ENCODE measurements around the gene DYSF.

DYSF gene

DNA sequence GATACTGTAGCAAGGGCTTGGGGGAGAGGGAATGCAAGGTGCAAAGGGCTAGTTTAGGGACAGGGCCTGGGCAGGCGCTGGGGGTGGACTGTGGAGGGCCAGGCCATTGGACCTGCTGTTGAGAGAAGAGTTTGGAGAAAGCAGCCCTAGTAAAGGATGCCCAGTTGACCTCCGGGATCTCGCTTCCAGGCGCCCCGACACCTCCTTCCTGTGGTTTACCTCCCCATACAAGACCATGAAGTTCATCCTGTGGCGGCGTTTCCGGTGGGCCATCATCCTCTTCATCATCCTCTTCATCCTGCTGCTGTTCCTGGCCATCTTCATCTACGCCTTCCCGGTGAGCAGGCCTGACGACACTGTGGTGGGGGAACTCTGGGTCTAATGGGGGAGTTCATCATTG is 229.0 kb downstream of the DYSF start:
- no peak for DNase-seq

DNA sequence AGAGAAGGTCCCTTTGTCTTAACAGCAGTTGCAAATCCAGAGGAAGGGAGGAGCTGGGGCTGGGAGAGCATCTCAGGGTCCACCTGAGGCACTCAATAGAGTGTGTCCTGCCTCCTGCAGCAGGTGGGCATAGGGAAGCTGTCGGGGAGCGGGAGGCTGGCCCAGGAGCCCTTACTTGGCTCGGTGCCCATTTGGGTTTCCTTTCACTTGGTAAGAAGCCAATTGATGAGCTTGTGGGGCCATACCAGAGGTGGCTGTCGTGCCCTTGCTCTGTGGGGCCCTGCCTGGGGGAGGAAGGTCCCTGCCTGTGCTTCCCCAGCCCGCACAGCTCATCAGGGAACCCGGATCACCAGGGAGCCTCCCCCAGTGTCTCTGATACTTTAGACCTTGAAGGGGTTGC is 229.7 kb downstream of the DYSF start:
- DNase-seq = no peak

DNA sequence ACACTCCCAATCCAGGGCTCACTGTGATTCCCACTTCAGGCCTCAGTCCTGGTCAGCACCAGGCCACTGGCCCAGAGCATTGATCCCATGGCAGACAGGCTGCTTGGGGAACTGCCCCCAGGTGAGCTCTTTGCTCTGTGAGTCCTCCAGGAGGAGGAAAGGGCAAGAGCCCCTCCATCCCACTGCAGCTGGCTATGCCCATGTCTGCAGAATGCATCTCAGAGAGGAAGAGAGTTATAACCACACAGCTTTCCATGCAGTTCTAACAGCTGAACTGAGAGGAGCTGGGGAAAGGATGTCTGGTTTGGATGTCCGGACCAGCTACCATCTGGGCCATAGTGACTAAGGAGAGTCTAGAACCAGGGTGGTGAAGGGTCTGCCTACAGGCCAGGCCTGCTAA is 230.3 kb downstream of the DYSF start:
- no peak for DNase-seq

DNA sequence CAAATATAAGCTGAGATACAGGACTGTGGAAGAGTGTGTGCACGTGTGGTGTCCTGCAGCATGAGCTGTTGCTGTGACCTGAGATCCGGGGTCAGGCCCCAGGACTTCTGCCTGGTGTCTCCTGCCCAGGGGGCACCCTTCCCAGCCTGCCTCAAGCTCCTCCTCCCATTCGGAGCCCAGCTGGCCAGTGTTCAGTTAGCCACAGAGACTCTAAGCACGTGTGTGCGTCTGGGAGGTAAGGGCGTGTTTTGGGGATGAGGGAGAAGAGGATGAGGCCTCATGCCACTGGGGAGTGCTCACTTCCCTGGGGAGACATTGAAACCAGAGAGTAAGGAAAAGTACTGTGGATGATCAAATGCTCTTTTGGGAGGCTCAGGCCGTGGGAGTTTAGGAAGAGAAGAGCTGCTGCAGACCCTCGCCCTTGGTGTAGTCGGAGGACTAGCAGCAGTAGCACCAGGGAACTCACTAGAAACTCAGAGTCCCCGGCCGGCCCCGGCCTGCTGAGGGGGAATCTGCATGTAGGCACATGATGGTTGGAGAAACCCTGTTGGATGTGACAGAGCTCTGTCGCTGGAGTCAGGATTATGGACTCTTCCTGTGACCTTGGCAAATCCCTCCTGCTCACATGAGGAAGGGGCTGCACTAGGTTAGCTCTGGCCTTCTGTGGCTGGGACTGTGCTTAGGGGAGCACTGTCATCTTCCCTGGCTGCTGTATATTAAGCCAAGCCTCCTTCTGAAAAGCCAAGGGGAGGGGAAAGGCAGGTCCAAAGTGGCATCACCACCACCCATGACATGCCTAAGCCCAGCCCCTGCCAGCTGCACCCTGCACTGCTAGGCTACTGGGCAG is 231.1 kb downstream of the DYSF start:
- DNase-seq = no peak

DNA sequence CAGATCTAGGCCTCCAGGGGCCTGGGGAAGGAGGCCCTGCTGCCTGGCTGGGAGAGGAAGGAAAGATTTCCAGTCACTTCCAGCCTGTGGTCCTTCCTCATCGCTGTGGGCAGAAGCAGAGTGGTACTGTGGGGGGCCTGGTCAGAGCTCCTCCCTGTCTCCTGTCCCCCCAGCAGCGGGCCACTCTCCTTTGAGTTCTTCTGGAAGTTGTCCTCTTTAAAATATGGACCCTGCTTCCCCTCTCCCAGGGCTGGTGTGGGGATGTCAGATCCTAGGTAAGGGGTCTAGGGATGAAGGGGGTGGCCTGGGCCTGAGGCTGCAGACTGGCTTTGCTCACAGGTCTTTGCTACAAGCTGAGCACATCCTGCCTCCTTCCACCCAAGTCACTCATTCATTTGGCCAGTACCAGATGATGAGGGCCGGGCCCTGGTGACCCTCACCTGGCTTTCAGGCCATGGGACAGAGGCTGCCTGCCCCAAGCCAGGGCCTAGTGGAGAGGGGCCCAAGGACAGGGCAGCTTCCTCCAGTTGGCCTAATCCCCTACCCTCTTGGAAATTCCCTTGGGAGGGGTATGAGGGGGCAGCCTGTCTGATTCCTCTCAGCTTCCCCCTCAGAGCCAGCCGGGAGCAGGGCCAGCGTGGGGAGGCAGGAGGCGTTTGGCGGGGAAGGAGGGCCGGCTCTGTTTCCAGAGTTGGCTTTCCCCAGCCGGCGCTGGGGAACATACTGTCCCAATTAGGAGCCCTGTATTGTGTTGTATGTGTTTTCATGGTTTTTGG is 231.9 kb downstream of the DYSF start:
- DNase-seq = no peak

DNA sequence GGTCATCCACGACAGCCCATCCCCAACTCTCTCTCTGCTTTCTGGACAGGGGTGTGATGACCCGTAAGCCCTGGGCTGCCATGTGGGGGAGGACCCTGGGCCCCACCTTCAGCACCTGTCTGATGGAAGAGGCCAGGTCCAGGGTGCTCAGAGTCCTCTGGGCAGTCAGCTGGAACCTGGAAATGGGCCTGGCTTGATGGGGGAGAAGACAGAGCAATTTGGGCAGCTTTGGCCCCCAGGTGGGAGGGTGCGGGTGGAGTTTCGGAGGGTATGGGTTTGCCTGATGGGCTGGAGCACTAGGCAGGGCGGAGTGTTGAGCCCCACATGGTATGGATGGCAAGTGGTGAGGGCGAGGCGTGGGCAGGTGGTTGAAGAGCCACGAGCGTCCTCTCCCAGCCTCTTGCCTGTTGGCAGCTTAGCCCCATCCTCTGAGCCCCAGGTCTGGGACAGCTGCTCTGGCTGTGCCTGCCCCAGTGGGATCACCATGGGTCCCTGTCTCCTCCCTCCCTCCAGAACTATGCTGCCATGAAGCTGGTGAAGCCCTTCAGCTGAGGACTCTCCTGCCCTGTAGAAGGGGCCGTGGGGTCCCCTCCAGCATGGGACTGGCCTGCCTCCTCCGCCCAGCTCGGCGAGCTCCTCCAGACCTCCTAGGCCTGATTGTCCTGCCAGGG is 232.7 kb downstream of the DYSF start:
- DNase-seq = no peak

DNA sequence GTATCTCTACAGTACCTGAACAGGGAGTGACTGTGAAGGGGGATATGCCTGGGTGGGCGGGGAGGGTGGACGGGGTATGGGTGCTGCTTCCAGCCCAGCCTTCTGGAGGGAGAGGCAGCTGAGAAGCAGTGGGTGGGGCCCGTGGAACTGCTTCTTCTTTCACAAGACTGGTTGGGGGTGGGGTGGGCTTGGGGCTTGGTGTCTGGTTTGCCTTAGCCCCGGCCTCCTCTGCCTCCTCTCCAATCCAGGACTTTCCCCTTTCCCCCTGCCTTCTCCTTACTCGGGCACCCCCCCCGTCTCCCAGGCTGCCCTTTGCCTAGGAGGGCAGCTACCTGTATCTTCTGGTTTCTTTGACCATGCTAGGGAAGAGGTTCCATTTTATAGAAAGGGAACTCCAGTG is 233.4 kb downstream of the DYSF start:
- DNase-seq = no peak

DNA sequence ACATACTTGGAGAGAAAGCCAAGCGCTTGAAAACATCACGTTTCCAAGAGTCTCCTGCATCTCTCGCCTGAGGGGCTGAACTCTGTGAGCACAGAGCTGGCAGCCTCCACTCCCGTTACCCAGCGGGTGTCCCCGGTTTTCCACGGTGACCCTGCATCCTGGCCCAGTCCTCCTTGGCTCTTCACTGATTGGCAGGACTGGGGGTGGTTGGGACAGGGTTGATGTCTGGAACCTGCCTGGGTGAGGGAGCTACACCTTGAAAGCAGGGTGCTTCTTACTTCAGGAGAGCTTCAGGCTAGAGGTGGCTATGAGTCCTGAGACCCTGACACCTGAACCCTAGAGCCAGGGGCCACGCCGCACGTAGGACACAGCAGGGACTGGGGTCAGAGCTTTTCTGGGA is 234.1 kb downstream of the DYSF start:
- no peak for DNase-seq

DNA sequence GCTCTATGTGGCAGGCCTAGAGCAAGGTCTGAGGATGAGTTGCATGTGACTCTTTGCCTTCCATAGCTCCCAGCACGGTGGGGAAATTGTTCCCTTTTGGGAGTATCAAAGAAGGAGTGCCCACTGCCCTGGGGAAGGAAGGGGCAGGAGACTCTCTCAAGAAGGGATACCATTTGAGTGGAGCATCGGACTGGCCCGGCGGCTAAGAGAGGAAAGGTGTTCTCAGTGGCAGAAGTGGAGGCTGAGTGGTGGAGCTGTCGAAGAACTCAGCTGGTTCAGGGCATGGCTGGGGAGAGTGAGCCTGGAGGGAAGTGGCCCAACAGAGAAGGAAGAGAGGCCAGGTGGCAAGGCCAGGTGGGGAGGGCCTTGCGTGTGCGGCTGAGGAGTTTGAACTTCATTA is 235.2 kb downstream of the DYSF start:
- no peak for DNase-seq

DNA sequence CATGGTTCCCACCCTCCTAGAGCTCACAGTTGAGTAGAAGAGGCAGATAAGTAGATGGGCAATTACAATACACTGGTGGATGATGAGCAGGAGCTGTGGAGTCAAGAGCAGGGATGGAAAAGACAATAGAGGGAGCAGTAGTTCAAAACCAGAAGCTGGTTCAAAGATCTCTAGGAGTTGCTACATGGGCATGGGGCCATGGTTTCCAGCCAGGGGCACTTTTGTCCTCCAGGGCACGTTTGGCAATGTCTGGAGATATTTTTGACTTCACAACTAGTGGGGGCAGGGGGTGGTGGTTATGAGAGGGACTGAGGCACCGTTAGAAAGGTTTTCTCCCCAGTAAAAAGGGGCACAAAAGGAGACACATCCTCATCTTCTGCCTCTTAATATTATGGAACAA is 236.0 kb downstream of the DYSF start:
- no peak for DNase-seq

DNA sequence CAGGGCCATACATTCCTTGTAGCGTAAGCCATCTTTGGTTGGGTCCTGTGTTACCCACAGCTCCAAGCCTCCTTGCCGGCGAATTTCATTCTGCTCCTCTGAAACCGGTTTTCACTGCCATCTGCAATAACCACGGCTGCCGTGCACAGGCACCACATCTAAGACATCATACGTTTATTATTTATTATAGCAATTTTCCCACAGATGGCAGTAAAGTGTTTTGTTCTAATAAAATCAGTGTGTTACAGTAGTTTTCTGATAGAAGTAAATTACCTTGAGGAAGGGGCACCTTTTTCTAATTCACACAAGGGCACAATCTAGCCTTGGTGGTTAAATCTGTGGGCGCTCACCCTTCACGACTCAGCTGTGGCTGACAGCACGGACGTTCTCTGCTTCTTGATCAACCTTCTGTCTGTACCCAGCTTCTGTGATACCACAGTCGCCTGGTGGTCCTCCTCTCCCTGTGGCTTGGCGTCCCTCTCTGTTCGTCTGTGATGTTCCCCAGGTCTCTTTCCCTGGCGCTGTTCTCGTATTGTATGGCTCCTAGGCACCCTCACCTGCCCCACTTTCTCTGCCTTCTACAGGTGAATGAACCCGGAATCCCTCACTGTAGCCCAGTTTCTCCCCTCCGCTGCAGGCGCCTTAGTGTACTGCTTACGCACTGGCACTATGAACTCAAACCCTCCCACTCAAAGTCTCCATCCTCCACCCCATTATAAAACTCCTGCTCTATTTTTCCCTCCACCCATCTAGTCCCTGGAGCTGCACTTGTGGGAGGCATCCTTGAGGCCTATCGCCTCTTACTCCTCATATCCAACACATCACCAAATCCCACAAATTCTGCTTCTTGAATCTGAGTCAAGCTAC is 236.8 kb downstream of the DYSF start:
- no peak for DNase-seq

DNA sequence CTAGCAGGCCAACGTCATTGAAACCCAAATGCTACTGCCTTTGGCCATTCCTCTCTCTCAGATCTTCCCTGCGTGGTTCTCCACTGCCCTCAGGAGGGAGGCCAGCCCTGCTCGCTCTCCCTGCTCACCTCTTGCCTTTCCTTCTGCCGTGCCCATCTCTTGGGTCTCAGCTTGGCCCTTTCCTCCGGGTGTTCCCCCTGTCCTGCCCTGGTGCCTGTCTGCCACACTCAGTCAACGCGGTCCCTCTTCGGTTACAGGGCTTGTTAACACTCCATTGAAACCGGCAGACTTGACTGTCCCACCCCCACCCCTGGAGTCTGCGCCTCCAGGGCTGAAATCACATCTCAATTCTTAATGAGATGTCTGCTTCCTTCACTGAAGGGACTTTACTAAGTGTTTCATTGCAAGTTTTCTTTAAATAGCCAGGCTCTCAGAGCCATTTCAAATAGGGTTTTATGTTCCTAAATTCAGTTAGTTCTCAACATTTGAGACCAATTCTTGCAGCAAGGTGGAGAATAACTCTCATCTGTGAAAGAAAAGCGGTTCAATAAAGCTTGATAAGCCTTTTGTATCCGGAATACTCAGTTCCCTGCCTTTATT is 237.6 kb downstream of the DYSF start:
- no peak for DNase-seq

DNA sequence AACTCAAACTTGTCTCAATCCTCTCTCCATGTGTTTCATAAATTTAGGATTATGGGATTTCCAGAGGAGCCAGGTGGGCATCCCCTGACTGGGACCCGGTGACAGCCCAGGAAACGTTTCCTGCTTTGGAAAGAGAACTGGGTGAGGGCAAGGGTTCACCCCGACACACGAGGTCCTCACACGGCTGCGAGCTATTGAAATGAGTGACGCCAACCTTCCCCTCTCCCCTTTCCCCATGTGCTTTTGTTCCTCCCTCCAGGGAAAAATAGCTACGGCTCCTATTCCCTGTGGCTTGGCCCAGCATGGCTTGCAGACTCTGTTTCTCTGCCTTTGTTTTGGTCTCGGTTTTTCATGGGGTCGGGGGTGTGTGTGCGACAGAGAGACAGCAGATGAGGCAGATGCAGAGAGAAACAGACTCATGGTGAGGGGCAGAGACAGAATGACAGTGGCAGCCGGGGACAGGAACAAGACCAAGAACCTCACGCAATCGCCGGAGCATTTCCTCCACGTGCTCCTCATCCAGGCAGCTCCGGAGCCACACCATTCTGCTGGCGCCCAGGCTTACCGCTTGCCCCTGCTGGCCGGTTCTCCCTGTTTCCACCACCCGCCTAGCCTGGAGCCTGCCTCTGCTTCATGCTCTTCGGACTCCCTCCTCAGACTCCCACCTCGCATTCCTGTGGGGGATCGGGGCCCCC is 238.5 kb downstream of the DYSF start:
- no peak for DNase-seq

DNA sequence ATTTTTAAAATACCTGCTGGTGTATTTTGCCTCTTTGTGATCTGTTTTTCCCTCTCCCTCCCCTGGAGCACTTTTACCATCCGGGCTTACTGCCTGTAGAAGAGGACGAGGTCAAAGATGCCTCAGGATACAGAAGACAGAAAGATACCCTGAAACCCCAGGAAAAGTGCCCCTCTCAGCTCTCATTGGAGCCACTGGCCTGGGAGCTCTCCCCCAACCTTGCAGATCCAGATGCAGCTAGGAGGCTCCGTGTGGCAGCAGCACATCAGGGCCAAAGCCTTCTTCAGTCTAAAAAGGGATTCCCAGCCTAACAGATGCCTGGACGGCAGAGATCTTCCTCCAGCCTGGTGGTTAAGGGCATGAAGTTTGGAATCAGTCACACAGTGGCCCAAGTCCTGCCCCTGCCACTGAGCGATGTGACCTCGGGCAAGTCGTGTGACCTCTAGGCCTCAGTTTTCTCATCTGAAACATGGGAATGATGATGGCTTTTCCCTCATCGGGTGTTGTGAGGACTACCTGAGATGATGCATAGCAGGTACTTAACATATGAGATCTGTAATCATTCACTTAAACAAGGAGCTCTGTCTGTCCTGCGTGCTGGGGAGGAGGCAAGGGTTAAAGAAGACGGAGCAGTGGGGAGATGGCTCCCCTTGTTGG is 239.4 kb downstream of the DYSF start:
- no peak for DNase-seq

DNA sequence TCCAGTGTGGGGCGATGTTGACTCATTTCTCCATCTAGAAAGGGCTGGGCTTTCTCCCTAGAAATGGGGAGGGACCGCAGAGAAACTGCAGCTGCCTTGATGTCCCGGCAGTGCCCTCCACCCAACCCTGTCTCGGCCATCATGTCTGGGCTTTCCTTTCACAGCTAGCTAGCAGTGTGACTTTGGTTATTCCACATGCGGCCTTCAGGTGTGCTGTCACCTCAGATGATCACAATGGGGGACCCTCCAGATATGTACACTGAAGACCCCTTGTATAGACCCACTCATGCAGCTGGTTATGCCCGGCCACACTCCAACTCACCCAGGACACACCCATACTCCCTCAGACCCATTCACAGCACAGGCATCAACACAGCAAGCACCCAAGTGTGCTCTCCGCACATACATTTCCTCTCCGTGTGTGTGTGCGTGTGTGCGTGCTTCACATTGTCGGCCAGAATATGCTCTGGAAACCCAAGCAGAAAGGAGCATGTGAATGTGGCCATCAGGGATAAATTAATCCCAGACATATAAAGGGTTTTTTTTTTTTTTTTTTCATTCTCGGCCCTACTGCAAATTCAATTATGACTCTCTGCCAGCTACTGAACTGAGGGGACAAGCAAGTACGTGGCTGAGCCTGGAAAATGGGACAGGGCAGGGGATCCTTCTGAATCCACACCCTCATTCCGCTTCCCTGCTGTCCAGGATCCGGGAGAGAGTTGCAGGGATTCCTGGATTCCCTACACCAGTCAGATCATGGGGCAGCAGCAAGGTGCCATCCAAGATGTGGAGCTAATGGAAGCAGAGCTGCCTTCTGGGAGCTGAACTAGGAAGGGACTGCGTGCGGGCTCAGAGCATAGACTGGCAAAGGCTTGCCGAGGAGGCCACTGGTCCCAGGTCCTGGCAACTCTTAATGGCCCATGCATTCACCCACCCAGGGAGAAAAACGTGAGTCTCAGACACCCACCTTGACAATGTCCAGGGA is 240.2 kb downstream of the DYSF start:
- no peak for DNase-seq

DNA sequence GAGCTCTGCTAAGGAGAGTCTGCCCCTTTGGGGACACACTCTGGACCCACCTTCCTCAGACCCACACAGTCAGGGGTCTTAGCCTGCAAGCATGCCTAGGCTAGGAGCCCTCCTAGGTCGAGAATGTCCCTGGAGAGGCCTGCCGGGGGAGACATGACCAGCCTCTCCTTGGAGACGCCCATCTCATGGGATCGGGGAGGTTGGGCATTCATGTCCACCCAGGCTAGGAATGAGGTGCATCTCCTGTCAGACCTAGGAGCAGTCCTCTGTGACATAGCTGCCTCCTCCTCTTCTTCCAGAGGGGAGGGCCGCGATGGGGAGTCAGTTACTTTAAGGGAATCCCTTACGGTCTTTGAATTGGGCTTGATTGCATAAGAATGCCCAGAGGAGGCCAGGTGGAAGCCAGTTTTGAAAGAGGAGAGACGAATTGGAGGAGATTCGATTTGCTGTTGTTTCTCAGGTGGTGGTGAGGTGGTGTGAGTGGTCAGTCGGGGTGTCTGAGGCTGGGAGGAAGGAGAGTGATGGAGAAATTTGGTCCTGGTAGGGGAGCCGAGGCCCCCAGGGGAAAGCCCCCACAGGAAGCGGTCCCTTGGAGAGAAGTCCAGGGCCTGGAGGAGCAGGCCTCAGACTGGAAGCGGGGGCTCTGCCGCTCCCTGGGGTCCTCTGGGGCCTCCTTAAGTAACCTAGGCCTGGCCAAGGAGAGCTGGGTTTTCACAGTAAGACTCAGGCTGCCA is 241.3 kb downstream of the DYSF start:
- no peak for DNase-seq

DNA sequence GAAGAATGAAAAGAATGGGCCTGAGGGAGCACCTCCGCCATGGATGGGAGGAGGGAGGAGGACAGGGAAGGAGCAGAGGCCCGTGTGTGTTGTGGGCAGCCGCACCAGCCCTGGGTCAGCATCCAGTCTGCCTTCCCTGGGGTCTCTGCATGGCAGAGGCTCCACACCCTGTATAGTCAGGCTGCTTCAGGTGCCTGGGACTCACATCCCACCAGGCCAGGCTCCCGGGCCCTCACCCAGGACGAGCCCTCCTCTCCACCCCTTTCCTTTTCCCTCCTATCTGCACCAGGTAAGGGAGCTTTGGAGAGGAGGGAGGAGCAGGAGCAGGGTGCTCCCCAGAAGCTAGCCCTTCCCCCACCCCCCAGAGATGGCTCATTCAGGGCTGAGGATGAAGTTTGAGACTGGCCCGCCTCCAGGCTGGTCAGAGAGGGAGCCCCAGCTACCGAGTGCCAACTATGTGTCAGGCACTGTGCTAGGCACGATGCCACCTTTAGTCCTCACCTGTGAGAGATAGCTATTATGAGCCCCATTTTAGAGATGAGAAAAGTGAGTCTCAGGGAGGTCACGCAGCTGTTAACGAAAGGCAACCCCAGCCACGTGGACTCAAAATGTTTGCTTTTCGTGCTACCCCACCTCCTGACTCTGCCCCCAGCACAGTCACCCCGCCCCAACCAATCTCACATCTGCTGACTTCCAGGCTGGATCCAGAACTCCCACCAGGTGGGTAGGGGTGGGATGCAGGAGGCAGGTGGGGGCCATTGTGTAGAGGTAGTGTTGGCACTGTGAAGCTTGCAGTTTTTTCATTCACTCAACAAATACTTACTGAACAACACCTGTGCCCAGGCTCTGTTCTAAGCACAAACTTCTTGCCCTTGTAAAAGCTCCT is 242.1 kb downstream of the DYSF start:
- DNase-seq = no peak

DNA sequence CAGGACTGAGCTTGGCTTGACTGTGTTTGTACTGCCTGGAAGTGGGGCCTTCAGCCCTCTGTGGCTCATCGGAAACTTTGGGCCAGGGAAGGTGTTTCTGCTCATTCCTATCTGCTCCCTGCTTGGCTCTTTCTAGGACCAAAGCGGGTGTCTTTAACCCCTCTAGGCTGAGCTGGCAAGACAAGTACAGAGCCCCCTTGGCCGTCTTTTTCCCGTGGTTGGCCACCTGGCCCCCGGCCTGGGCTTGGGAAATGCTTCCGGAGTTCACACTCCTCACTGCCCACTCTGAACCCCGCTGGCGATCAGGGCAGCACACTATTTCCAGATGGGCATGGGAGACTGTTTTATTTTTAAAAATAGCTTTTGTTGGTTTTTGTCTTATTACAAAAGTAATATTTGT is 243.0 kb downstream of the DYSF start:
- no peak for DNase-seq
